GM12878 (cell line): ENCODE results near the gene SKIL. TPM values are rescaled to one million over a fixed set of nuclear protein-coding genes. Genes with fewer than 3 reads are reported as not detected.

Source experiments
- ATF7 ChIP-seq: fragments of 450-650 bp; IDR thresholded peaks from 2 replicates; pipeline ENCODE4 v1.6.1; 2016; ENCODE audit warnings: low read depth, mild to moderate bottlenecking
- BACH1 ChIP-seq: fragments of 450-650 bp; IDR thresholded peaks from 2 replicates; pipeline ENCODE4 v1.6.1; 2017; ENCODE audit warnings: mild to moderate bottlenecking, borderline replicate concordance
- BHLHE40 ChIP-seq, 2 experiments: fragments of 450-650 bp in 1 of 2; IDR thresholded peaks; 2 replicates each; pipeline ENCODE4 v1.6.1; 2011 to 2017; ENCODE audit warnings: low read depth in 2 of 2, borderline replicate concordance in 1 of 2, improper control_type of control experiment in 1 of 2, low read length in 1 of 2, mild to moderate bottlenecking in 1 of 2
- CHD1 ChIP-seq: IDR thresholded peaks from 2 replicates; pipeline ENCODE4 v1.6.1; 2012; ENCODE audit warnings: low read depth, low read length, improper control_type of control experiment
- HCFC1 ChIP-seq: fragments of 150-350 bp; IDR thresholded peaks from 2 replicates; pipeline ENCODE4 v1.6.1; 2014; ENCODE audit warnings: low read length
- HDAC2 ChIP-seq: fragments of 200-600 bp; sonication (generic); IDR thresholded peaks from 2 replicates; pipeline ENCODE4 v1.6.1; 2017
- MTA2 ChIP-seq: fragments of 450-650 bp; IDR thresholded peaks from 2 replicates; pipeline ENCODE4 v1.6.1; 2016; ENCODE audit warnings: low read depth, mild to moderate bottlenecking, moderate library complexity
- PAX5 ChIP-seq: IDR thresholded peaks from 2 replicates; pipeline ENCODE4 v1.6.1; 2011; ENCODE audit warnings: low read depth, low read length, borderline replicate concordance
- RBBP5 ChIP-seq: fragments of 200-600 bp; sonication (generic); conservative IDR thresholded peaks from 2 replicates; pipeline ENCODE4 v1.6.1; 2016
- RCOR1 ChIP-seq: conservative IDR thresholded peaks from 2 replicates; pipeline ENCODE4 v1.6.1; 2012; ENCODE audit warnings: low read depth, low read length, improper control_type of control experiment
- RELA ChIP-seq: fragments of 450-650 bp; IDR thresholded peaks from 2 replicates; pipeline ENCODE4 v1.8.0; 2014; ENCODE audit warnings: borderline replicate concordance; ENCODE audit not compliant: partially characterized antibody
- SIN3A ChIP-seq: IDR thresholded peaks from 2 replicates; pipeline ENCODE4 v1.6.1; 2012; ENCODE audit warnings: low read depth, low read length, improper control_type of control experiment
- SMAD1 ChIP-seq: fragments of 450-650 bp; IDR thresholded peaks from 2 replicates; pipeline ENCODE4 v1.6.1; 2018; ENCODE audit warnings: mild to moderate bottlenecking, low read depth; ENCODE audit not compliant: partially characterized antibody
- SMAD5 ChIP-seq: IDR thresholded peaks from 2 replicates; pipeline ENCODE4 v1.6.1; 2016; ENCODE audit warnings: antibody characterized with exemption, low read depth
- STAT3 ChIP-seq: IDR thresholded peaks from 2 replicates; pipeline ENCODE4 v1.6.1; 2011; ENCODE audit warnings: low read depth, low read length, improper control_type of control experiment
- SUZ12 ChIP-seq: fragments of 200-600 bp; sonication (generic); IDR thresholded peaks from one replicate; pipeline ENCODE4 v1.6.1; 2018; ENCODE audit warnings: antibody characterized with exemption, mild to moderate bottlenecking; ENCODE audit not compliant: unreplicated experiment
- WRNIP1 ChIP-seq: IDR thresholded peaks from 2 replicates; pipeline ENCODE4 v1.6.1; 2011; ENCODE audit warnings: low read depth, low read length, improper control_type of control experiment, borderline replicate concordance
- YBX1 ChIP-seq: fragments of 450-650 bp; IDR thresholded peaks from 2 replicates; pipeline ENCODE4 v1.6.1; 2016; ENCODE audit warnings: antibody characterized with exemption
- YY1 ChIP-seq: IDR thresholded peaks from 2 replicates; pipeline ENCODE4 v1.6.1; 2011; ENCODE audit warnings: low read depth, mild to moderate bottlenecking, low read length
- ZNF274 ChIP-seq: IDR thresholded peaks from one replicate; pipeline ENCODE4 v1.8.0; 2011; ENCODE audit not compliant: insufficient read length, insufficient read depth
- ZNF622 ChIP-seq: fragments of 450-650 bp; IDR thresholded peaks from 2 replicates; pipeline ENCODE4 v1.6.1; 2017; ENCODE audit warnings: mild to moderate bottlenecking, inconsistent platforms
- polyA plus RNA-seq, 11 experiments: library from polyadenylated mRNA; depleted of rRNA in 4 of 11; unstranded in 6 of 11; stranded (reverse) in 5 of 11; fragments of >200 nt; fragmentation: Nextera tagmentation in 4 of 11; fragmentation: Illumina TruSeq in 1 of 11; extraction: Ambion mirVana in 4 of 11; extraction: Trizol in 1 of 11; gene quantifications; 1 replicate in 1 of 11; 2 replicates in 10 of 11; pipeline versions ENCODE4 v1.2.1 to v1.2.3, GENCODE V29; 2011 to 2016; ENCODE audit warnings: inconsistent platforms in 2 of 11, missing spikeins in 2 of 11, low read depth in 1 of 11
- total RNA-seq, 4 experiments: library from RNA; depleted of rRNA in 3 of 4; stranded (reverse); fragments of >200 nt in 3 of 4; fragmentation: Illumina TruSeq in 1 of 4; extraction: Trizol in 1 of 4; gene quantifications; 2 replicates each; pipeline versions ENCODE4 v1.2.1 to v1.2.3, GENCODE V29; 2013 to 2021
- TF ChIP-seq, protein P1 (sequence below): IDR thresholded peaks from 2 replicates; pipeline ENCODE4 v1.6.1; 2011; ENCODE audit warnings: borderline replicate concordance, low read depth, mild to moderate bottlenecking, moderate library complexity, low read length; ENCODE audit not compliant: insufficient read depth, poor library complexity, severe bottlenecking
- TF ChIP-seq, protein P2 (sequence below): IDR thresholded peaks from 2 replicates; pipeline ENCODE4 v1.6.1; 2012; ENCODE audit warnings: low read length, inconsistent platforms
- TF ChIP-seq, protein P3 (sequence below): IDR thresholded peaks from 2 replicates; pipeline ENCODE4 v1.6.1; 2012; ENCODE audit warnings: improper control_type of control experiment, low read depth, low read length; ENCODE audit not compliant: insufficient replicate concordance

SKIL gene
- total and polyA plus RNA-seq, 10 of the 15 experiments (the other 5 are each of a cell fraction or from before 2014, with no cell fraction given): 2.7 to 14.8 (median 6.7) TPM

DNA sequence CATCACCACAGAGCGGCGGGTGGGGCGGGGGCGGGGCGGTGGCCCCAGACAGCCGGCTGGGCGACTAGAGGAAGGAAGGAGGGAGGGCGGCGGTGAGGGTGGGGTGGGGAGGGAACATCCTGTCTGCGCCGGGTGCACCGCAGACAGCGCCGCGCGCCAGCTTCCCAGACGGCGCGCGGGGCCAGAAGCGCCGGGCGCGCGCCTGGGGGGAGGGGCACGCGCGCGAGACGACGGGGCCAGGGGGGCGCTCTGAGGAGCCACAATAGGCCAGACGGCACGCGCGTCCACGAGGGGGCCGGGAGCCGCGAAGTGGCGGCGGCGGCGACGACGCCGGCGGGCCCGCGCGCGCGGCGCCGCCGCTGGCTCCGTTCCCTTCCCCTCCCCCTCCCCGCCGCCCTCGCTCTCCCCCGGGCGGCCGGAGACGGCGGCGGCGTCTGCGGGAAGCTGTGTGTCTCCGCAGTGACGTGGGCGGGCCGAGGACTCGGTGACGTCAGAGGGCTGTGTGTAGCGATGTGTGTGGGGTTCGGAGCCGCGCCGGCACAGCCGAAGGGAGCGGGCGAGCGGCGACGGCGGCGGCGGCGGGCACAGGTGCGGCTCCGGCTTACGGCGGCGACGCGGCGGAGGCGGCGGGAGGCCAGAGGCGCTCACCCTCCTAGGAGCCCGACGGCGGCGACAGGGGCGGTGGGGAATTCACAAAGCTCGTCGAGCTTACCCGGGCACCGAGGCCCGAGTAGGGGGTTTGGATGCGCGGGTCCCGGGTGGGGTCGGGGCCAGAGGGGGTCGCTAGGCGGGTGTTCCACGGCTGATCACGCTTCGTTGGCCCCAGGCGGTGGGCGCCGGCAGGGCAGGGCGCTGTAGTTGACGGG, at the start of gene SKIL (continued):
- TF ChIP-seq SIN3A (0 out of 2 replicates have a peak, but pooled peaks have one; percentile 2), PAX5 (peak; percentile 53; the same call in 1 of the 2 replicates), ZNF622 (no peak), ZNF274 (no peak), RELA (no peak), ATF7 (peak; percentile 72), BHLHE40 (IDR thresholded peaks at IDR 0.05; ENCODE audit: borderline replicate concordance in 1 of 2, low read depth in 2 of 2, low read length in 1 of 2) (peak in 1 of 2 experiments; percentile 85; a peak in 2 of 4 replicates), HDAC2 (no peak), YBX1 (no peak), SMAD5 (no peak), STAT3 (no peak), RBBP5 (no peak), WRNIP1 (no peak), SMAD1 (no peak), YY1 (0 out of 2 replicates have a peak, but pooled peaks have one; percentile 22), RCOR1 (no peak), CHD1 (no peak), HCFC1 (no peak; the same call in 1 of the 2 replicates), MTA2 (no peak), SUZ12 (no peak), BACH1 (peak; percentile 71; the same call in 1 of the 2 replicates)
- TF ChIP-seq, protein P1, sequence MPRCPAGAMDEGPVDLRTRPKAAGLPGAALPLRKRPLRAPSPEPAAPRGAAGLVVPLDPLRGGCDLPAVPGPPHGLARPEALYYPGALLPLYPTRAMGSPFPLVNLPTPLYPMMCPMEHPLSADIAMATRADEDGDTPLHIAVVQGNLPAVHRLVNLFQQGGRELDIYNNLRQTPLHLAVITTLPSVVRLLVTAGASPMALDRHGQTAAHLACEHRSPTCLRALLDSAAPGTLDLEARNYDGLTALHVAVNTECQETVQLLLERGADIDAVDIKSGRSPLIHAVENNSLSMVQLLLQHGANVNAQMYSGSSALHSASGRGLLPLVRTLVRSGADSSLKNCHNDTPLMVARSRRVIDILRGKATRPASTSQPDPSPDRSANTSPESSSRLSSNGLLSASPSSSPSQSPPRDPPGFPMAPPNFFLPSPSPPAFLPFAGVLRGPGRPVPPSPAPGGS: peak; percentile 27
- TF ChIP-seq, protein P2, sequence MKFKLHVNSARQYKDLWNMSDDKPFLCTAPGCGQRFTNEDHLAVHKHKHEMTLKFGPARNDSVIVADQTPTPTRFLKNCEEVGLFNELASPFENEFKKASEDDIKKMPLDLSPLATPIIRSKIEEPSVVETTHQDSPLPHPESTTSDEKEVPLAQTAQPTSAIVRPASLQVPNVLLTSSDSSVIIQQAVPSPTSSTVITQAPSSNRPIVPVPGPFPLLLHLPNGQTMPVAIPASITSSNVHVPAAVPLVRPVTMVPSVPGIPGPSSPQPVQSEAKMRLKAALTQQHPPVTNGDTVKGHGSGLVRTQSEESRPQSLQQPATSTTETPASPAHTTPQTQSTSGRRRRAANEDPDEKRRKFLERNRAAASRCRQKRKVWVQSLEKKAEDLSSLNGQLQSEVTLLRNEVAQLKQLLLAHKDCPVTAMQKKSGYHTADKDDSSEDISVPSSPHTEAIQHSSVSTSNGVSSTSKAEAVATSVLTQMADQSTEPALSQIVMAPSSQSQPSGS: no peak; the same call in 1 of the 2 replicates
- TF ChIP-seq, protein P3, sequence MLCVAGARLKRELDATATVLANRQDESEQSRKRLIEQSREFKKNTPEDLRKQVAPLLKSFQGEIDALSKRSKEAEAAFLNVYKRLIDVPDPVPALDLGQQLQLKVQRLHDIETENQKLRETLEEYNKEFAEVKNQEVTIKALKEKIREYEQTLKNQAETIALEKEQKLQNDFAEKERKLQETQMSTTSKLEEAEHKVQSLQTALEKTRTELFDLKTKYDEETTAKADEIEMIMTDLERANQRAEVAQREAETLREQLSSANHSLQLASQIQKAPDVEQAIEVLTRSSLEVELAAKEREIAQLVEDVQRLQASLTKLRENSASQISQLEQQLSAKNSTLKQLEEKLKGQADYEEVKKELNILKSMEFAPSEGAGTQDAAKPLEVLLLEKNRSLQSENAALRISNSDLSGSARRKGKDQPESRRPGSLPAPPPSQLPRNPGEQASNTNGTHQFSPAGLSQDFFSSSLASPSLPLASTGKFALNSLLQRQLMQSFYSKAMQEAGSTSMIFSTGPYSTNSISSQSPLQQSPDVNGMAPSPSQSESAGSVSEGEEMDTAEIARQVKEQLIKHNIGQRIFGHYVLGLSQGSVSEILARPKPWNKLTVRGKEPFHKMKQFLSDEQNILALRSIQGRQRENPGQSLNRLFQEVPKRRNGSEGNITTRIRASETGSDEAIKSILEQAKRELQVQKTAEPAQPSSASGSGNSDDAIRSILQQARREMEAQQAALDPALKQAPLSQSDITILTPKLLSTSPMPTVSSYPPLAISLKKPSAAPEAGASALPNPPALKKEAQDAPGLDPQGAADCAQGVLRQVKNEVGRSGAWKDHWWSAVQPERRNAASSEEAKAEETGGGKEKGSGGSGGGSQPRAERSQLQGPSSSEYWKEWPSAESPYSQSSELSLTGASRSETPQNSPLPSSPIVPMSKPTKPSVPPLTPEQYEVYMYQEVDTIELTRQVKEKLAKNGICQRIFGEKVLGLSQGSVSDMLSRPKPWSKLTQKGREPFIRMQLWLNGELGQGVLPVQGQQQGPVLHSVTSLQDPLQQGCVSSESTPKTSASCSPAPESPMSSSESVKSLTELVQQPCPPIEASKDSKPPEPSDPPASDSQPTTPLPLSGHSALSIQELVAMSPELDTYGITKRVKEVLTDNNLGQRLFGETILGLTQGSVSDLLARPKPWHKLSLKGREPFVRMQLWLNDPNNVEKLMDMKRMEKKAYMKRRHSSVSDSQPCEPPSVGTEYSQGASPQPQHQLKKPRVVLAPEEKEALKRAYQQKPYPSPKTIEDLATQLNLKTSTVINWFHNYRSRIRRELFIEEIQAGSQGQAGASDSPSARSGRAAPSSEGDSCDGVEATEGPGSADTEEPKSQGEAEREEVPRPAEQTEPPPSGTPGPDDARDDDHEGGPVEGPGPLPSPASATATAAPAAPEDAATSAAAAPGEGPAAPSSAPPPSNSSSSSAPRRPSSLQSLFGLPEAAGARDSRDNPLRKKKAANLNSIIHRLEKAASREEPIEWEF: no peak
